HepG2 (cell line): ENCODE results near the gene CHAF1A. TPM values are rescaled to one million over a fixed set of nuclear protein-coding genes. Genes with fewer than 3 reads are reported as not detected.

Source experiments
- ATRX ChIP-seq: sonication (generic); formaldehyde crosslinking; IDR thresholded peaks from 2 replicates; pipeline ENCODE4 v1.4.0; 2020; ENCODE audit warnings: missing genetic modification reagents, borderline replicate concordance
- CENPT ChIP-seq: sonication (generic); formaldehyde crosslinking; IDR thresholded peaks from 2 replicates; pipeline ENCODE4 v1.8.0; 2022; ENCODE audit warnings: low read depth, mild to moderate bottlenecking, moderate library complexity, missing genetic modification reagents
- GPN1 ChIP-seq: sonication (generic); formaldehyde crosslinking; IDR thresholded peaks from 2 replicates; pipeline ENCODE4 v1.5.1; 2020; ENCODE audit warnings: missing genetic modification reagents, borderline replicate concordance
- RARG ChIP-seq: sonication (generic); formaldehyde crosslinking; IDR thresholded peaks from 2 replicates; pipeline ENCODE4 v1.4.0; 2020; ENCODE audit warnings: low read depth, mild to moderate bottlenecking, missing genetic modification reagents
- ZFP36L2 ChIP-seq: sonication (generic); formaldehyde crosslinking; IDR thresholded peaks from 2 replicates; pipeline ENCODE4 v1.4.0; 2020; ENCODE audit warnings: missing genetic modification reagents
- ZNF205 ChIP-seq: IDR thresholded peaks from 2 replicates; pipeline ENCODE4 v1.6.1; 2018; ENCODE audit warnings: missing biosample characterization, missing genetic modification reagents
- ZNF432 ChIP-seq: sonication (generic); formaldehyde crosslinking; IDR thresholded peaks from 2 replicates; pipeline ENCODE4 v1.5.0; 2020; ENCODE audit warnings: missing genetic modification reagents, mild to moderate bottlenecking, borderline replicate concordance
- ZNF446 ChIP-seq: sonication (generic); formaldehyde crosslinking; IDR thresholded peaks from 2 replicates; pipeline ENCODE4 v1.5.0; 2020; ENCODE audit warnings: mild to moderate bottlenecking, missing genetic modification reagents
- ZNF546 ChIP-seq: sonication (generic); formaldehyde crosslinking; conservative IDR thresholded peaks from 2 replicates; pipeline ENCODE4 v1.8.1; 2023; ENCODE audit warnings: mild to moderate bottlenecking, missing genetic modification reagents
- ZNF547 ChIP-seq: sonication (generic); formaldehyde crosslinking; IDR thresholded peaks from 2 replicates; pipeline ENCODE4 v1.5.1; 2020; ENCODE audit warnings: mild to moderate bottlenecking, missing genetic modification reagents
- polyA plus RNA-seq, 8 experiments: library from polyadenylated mRNA; depleted of rRNA in 3 of 8; stranded (reverse) in 7 of 8; unstranded in 1 of 8; fragments of >200 nt; fragmentation: Illumina TruSeq in 4 of 8; extraction: Trizol in 4 of 8; gene quantifications; 2 replicates each; pipeline versions ENCODE4 v1.2.1 to v1.2.3, GENCODE V29; 2011 to 2016; ENCODE audit warnings: low read depth in 4 of 8, missing spikeins in 1 of 8, mixed read lengths in 1 of 8; ENCODE audit not compliant: insufficient read depth in 1 of 8
- total RNA-seq, 5 experiments: library from RNA; depleted of rRNA; stranded (reverse); fragments of >200 nt; fragmentation: Illumina TruSeq; extraction: Trizol; gene quantifications; 2 replicates each; pipeline ENCODE4 v1.2.3, GENCODE V29; 2016; ENCODE audit warnings: low read depth in 1 of 5
- TF ChIP-seq, protein P1 (sequence below): sonication (generic); formaldehyde crosslinking; IDR thresholded peaks from 2 replicates; pipeline ENCODE4 v1.4.0; 2020; ENCODE audit warnings: missing genetic modification reagents, low read depth, mild to moderate bottlenecking, borderline replicate concordance
- TF ChIP-seq, protein P2 (sequence below): sonication (generic); formaldehyde crosslinking; IDR thresholded peaks from 2 replicates; pipeline ENCODE4 v1.4.0; 2020; ENCODE audit warnings: missing genetic modification reagents, borderline replicate concordance
- TF ChIP-seq, protein P3 (sequence below): sonication (generic); formaldehyde crosslinking; IDR thresholded peaks from 2 replicates; pipeline ENCODE4 v1.9.0; 2021; ENCODE audit warnings: mild to moderate bottlenecking, missing genetic modification reagents
- TF ChIP-seq, protein P4 (sequence below): sonication (generic); formaldehyde crosslinking; IDR thresholded peaks from 2 replicates; pipeline ENCODE4 v1.4.0; 2020; ENCODE audit warnings: missing genetic modification reagents, mild to moderate bottlenecking, borderline replicate concordance

CHAF1A gene
- total and polyA plus RNA-seq, 2 of the 13 experiments (the other 11 are each of a cell fraction or from before 2014, with no cell fraction given), result 11.0 to 34.8 TPM

DNA sequence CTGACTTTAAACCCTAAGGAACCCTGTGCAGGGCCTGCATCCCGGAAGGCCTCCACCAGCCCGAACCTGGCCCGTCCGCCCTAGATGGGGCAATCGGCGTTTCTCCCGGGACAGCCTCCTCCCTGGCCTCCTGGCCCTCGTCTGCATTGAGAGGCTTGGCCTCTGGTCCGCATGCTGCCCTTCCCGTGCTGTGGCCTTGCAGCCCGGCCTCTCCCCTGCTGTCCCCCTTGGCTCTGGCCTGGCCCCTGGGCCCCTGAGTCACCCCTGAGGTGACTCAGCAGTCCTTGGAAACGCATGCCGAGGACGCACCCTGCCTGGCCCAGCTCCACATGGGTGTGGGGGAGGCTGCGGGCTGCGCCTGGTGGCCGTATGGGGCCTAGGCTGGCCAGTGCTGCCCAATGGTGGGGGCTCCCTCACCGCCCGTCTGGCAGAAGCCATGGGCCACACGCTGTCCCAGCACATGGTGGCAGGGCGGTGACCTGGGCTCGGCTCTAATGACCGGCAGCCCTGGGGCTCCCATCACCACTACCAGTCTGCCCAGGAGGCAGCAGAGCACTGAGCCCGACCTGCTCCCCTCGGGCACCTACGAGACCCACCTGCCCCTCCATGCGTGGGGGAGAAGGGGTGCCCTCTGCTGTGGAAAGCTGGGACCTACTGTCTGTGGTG is 27.8 kb upstream of the CHAF1A start (continued):
- TF ChIP-seq GPN1 (no peak), ZNF205 (CRISPR knock-in tag) (peak; percentile 68; the same call in 1 of the 2 replicates), RARG (CRISPR knock-in tag) (no peak), ZNF547 (CRISPR knock-in tag) (peak; percentile 95), ZNF446 (CRISPR knock-in tag) (no peak), ZFP36L2 (no peak), ATRX (CRISPR knock-in tag) (peak; percentile 36; the same call in 1 of the 2 replicates), ZNF546 (0 out of 2 replicates have a peak, but pooled peaks have one; percentile 20), ZNF432 (no peak), CENPT (peak; percentile 72; the same call in 1 of the 2 replicates)
- TF ChIP-seq, protein P1, sequence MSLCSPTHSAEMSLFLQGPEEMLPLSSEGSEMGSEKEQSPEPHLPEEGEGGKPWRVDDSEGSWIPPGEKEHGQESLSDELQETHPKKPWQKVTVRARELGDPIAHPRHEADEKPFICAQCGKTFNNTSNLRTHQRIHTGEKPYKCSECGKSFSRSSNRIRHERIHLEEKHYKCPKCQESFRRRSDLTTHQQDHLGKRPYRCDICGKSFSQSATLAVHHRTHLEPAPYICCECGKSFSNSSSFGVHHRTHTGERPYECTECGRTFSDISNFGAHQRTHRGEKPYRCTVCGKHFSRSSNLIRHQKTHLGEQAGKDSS, result peak; percentile 70; the same call in 1 of the 2 replicates
- TF ChIP-seq, protein P2, sequence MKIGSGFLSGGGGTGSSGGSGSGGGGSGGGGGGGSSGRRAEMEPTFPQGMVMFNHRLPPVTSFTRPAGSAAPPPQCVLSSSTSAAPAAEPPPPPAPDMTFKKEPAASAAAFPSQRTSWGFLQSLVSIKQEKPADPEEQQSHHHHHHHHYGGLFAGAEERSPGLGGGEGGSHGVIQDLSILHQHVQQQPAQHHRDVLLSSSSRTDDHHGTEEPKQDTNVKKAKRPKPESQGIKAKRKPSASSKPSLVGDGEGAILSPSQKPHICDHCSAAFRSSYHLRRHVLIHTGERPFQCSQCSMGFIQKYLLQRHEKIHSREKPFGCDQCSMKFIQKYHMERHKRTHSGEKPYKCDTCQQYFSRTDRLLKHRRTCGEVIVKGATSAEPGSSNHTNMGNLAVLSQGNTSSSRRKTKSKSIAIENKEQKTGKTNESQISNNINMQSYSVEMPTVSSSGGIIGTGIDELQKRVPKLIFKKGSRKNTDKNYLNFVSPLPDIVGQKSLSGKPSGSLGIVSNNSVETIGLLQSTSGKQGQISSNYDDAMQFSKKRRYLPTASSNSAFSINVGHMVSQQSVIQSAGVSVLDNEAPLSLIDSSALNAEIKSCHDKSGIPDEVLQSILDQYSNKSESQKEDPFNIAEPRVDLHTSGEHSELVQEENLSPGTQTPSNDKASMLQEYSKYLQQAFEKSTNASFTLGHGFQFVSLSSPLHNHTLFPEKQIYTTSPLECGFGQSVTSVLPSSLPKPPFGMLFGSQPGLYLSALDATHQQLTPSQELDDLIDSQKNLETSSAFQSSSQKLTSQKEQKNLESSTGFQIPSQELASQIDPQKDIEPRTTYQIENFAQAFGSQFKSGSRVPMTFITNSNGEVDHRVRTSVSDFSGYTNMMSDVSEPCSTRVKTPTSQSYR (CRISPR knock-in tag), result peak; percentile 85
- TF ChIP-seq, protein P3, sequence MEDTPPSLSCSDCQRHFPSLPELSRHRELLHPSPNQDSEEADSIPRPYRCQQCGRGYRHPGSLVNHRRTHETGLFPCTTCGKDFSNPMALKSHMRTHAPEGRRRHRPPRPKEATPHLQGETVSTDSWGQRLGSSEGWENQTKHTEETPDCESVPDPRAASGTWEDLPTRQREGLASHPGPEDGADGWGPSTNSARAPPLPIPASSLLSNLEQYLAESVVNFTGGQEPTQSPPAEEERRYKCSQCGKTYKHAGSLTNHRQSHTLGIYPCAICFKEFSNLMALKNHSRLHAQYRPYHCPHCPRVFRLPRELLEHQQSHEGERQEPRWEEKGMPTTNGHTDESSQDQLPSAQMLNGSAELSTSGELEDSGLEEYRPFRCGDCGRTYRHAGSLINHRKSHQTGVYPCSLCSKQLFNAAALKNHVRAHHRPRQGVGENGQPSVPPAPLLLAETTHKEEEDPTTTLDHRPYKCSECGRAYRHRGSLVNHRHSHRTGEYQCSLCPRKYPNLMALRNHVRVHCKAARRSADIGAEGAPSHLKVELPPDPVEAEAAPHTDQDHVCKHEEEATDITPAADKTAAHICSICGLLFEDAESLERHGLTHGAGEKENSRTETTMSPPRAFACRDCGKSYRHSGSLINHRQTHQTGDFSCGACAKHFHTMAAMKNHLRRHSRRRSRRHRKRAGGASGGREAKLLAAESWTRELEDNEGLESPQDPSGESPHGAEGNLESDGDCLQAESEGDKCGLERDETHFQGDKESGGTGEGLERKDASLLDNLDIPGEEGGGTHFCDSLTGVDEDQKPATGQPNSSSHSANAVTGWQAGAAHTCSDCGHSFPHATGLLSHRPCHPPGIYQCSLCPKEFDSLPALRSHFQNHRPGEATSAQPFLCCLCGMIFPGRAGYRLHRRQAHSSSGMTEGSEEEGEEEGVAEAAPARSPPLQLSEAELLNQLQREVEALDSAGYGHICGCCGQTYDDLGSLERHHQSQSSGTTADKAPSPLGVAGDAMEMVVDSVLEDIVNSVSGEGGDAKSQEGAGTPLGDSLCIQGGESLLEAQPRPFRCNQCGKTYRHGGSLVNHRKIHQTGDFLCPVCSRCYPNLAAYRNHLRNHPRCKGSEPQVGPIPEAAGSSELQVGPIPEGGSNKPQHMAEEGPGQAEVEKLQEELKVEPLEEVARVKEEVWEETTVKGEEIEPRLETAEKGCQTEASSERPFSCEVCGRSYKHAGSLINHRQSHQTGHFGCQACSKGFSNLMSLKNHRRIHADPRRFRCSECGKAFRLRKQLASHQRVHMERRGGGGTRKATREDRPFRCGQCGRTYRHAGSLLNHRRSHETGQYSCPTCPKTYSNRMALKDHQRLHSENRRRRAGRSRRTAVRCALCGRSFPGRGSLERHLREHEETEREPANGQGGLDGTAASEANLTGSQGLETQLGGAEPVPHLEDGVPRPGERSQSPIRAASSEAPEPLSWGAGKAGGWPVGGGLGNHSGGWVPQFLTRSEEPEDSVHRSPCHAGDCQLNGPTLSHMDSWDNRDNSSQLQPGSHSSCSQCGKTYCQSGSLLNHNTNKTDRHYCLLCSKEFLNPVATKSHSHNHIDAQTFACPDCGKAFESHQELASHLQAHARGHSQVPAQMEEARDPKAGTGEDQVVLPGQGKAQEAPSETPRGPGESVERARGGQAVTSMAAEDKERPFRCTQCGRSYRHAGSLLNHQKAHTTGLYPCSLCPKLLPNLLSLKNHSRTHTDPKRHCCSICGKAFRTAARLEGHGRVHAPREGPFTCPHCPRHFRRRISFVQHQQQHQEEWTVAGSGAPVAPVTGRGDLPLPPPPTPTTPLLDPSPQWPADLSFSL (CRISPR knock-in tag), result no peak
- TF ChIP-seq, protein P4, sequence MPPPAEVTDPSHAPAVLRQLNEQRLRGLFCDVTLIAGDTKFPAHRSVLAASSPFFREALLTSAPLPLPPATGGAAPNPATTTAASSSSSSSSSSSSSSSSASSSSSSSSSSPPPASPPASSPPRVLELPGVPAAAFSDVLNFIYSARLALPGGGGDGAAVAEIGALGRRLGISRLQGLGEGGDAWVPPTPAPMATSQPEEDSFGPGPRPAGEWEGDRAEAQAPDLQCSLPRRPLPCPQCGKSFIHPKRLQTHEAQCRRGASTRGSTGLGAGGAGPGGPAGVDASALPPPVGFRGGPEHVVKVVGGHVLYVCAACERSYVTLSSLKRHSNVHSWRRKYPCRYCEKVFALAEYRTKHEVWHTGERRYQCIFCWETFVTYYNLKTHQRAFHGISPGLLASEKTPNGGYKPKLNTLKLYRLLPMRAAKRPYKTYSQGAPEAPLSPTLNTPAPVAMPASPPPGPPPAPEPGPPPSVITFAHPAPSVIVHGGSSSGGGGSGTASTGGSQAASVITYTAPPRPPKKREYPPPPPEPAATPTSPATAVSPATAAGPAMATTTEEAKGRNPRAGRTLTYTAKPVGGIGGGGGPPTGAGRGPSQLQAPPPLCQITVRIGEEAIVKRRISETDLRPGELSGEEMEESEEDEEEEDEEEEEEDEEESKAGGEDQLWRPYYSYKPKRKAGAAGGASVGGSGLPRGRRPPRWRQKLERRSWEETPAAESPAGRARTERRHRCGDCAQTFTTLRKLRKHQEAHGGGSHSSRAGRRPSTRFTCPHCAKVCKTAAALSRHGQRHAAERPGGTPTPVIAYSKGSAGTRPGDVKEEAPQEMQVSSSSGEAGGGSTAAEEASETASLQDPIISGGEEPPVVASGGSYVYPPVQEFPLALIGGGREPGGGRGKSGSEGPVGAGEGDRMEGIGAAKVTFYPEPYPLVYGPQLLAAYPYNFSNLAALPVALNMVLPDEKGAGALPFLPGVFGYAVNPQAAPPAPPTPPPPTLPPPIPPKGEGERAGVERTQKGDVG (CRISPR knock-in tag), result peak; percentile 91
